ENCODE data around the gene CLGN. TPM values are rescaled to one million over a fixed set of nuclear protein-coding genes. Genes with fewer than 3 reads are reported as not detected.

CLGN gene
- total RNA-seq, 1 experiment from 2014 or later = 2.9 TPM

DNA sequence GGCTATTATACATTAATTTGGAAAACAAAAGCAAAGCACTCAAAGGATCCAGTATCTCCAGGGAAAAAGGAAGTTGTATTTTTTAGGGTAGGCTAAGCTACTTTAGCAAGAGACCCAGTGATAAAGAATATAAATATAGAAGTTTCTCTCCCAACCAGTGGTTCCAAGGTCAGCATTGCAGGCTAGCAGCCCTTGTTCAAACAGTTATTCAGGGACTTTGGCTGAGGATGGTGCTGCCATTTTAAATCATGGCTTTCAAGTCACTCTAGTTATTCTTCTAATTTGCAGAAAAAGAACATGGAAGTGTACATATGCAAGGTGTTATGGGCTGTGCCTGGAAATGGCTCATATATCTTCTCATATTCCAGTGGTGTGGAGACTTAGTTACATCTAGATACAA is 44.7 kb downstream of the CLGN start:
- H2BK20ac ChIP-seq (ENCODE audit: low read depth, low read length, poor library complexity, severe bottlenecking) = no peak overlapping the region
- H3K9me3 ChIP-seq (ENCODE audit: control insufficient read depth, low read depth, low read length) = no peaks in the 10 kb centered on the region
- no peak overlapping the region for H3K18ac ChIP-seq (ENCODE audit: insufficient read length, low read depth, low read length)
- Mint-ChIP-seq H3K4me3 (no peak overlapping the region), H3K36me3 (ENCODE audit: insufficient read depth in 1 of 3, low read depth in 3 of 3) (peaks cover 0 to 11% (median 5%) of the 10 kb centered on the region in 3 experiments; a peak in 3 of 7 replicates), H3K4me1 (no peaks in the 10 kb centered on the region), H3K27me3 (ENCODE audit: low read depth) (no peaks in the 10 kb centered on the region), H3K27ac (no peak overlapping the region), H3K9me3 (no peaks in the 10 kb centered on the region)
- H3K79me1 ChIP-seq (ENCODE audit: insufficient read depth, low read depth, low read length, poor library complexity, severe bottlenecking) = no peaks in the 10 kb centered on the region
- no peak overlapping the region for H3K56ac ChIP-seq (ENCODE audit: insufficient read length, low read depth, low read length)
- no peak overlapping the region for H3K9ac ChIP-seq (ENCODE audit: extremely low read depth, insufficient read length, low read length)
- no peak overlapping the region for H3K4me2 ChIP-seq (ENCODE audit: insufficient read depth, insufficient read length, low read length)
- no peak overlapping the region for H2BK12ac ChIP-seq (ENCODE audit: insufficient read length, low read depth, low read length)
- TF ChIP-seq, protein P1, sequence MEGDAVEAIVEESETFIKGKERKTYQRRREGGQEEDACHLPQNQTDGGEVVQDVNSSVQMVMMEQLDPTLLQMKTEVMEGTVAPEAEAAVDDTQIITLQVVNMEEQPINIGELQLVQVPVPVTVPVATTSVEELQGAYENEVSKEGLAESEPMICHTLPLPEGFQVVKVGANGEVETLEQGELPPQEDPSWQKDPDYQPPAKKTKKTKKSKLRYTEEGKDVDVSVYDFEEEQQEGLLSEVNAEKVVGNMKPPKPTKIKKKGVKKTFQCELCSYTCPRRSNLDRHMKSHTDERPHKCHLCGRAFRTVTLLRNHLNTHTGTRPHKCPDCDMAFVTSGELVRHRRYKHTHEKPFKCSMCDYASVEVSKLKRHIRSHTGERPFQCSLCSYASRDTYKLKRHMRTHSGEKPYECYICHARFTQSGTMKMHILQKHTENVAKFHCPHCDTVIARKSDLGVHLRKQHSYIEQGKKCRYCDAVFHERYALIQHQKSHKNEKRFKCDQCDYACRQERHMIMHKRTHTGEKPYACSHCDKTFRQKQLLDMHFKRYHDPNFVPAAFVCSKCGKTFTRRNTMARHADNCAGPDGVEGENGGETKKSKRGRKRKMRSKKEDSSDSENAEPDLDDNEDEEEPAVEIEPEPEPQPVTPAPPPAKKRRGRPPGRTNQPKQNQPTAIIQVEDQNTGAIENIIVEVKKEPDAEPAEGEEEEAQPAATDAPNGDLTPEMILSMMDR (conservative IDR thresholded peaks at IDR 0.05) = no peak
- H3K4me1 ChIP-seq (ENCODE audit: insufficient read depth, low read length) = no peaks in the 10 kb centered on the region
- H3K14ac ChIP-seq (ENCODE audit: insufficient read depth, low read length) = no peak overlapping the region
- no peak overlapping the region for H3K27ac ChIP-seq (ENCODE audit: insufficient read length, low read depth, low read length)
- H4K8ac ChIP-seq (replicated peaks; ENCODE audit: insufficient read length, low read depth, low read length) = no peak overlapping the region
- no peaks in the 10 kb centered on the region for H3K23me2 ChIP-seq (ENCODE audit: insufficient read length, low read depth, low read length, poor library complexity, severe bottlenecking)
- no peak overlapping the region for H2AFZ ChIP-seq (ENCODE audit: low read length)
- no peak overlapping the region for H2BK5ac ChIP-seq (ENCODE audit: insufficient read length, low read length)
- no peak overlapping the region for H3K23ac ChIP-seq (ENCODE audit: insufficient read length, low read depth, low read length)
- no peak overlapping the region for H2BK120ac ChIP-seq (ENCODE audit: low read depth, low read length, poor library complexity, severe bottlenecking)
- H3K4ac ChIP-seq (ENCODE audit: low read depth, low read length) = no peak overlapping the region
- no peak overlapping the region for H2AK5ac ChIP-seq (ENCODE audit: insufficient read length, low read length)
- no peak overlapping the region for H3T11ph ChIP-seq (ENCODE audit: low read length)
- H4K20me1 ChIP-seq (ENCODE audit: control insufficient read depth, insufficient read depth, insufficient read length) = no peaks in the 10 kb centered on the region
- no peak overlapping the region for H4K91ac ChIP-seq (ENCODE audit: insufficient read length, low read depth, low read length)
- DNase-seq = no peak
- H2BK15ac ChIP-seq (ENCODE audit: low read depth, low read length) = no peak overlapping the region
- no peaks in the 10 kb centered on the region for H3K79me2 ChIP-seq (ENCODE audit: insufficient read depth, low read length)
- no peaks in the 10 kb centered on the region for H3K27me3 ChIP-seq (ENCODE audit: insufficient read depth, low read length)
- no peak overlapping the region for H4K5ac ChIP-seq (ENCODE audit: insufficient read length, low read depth, low read length)

Measured in H9 (cell line).